Inflammatory macrophage treated with lipopolysaccharide for 4 hours (primary cell): ENCODE data around the gene DOCK10.

ENCODE experiments used
- DNase-seq: peaks from one replicate; pipeline ENCODE4 v3.0.0-alpha.2; 2020

The DOCK10 gene

GRCh38 chr2:224909885-224910573, 132.2 kb downstream of the DOCK10 start:
- DNase-seq, result peak; percentile 90

GRCh38 chr2:224908818-224909217, 133.4 kb downstream of the DOCK10 start:
- DNase-seq, result no peak

DNA sequence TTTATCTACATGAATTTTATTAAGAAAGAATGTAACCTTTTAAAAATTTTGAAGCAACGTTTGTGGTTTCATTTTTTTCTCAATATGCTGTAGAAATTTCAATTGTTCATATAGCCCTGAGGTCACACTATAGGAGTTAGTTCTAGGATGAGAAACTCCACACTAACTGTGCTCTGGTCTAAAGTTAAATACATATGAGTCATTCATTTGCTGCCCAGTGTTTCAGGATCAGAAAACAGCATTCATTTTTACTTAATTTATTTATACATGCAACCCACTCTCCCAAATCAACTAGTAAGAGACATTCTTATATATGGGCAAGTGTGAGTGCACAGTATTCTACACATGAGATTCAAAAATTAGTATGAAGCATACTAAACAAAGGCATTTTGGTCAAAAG, 137.9 kb downstream of the DOCK10 start:
- peak; percentile 72 for DNase-seq

DNA sequence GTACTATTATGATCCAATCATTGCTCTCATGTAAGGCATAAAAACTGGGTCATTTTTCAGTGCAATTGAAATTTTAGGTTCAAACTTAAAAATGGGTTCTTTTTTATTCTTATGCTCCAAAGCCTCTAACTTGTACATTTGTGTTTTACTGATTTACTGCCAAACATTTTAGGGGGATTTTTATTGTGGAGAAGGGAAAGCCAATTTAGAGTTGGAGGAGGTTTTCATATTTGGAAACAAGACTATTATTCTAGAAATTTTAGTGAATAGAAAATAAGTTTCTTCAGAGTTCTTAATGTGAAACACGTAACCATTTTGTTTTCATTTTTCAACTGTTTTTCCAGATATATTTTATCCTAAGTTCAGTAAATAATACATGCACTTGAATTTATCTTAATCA, 138.6 kb downstream of the DOCK10 start:
- no peak for DNase-seq

GRCh38 chr2:224901121-224901676, 141.1 kb downstream of the DOCK10 start:
- DNase-seq, result no peak

DNA sequence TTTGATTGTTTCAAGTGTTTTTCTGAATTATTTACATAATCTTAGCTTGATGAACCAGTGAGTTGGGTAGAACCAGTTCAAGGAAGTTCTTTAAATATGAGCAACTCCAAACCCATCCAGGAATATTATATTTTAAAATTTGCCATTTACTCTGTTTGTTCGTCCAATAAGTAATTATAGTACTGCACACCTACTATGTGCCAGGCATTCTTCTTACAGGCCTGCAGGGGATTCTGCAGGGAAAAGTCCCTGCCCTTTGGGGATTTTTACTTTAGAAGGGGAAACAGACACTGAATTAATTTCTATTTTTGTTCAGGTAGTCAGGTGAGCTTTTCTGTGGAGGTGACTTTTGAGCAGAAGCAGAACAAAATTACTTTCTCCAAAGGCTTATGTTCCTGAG, 146.9 kb downstream of the DOCK10 start:
- no peak for DNase-seq

DNA sequence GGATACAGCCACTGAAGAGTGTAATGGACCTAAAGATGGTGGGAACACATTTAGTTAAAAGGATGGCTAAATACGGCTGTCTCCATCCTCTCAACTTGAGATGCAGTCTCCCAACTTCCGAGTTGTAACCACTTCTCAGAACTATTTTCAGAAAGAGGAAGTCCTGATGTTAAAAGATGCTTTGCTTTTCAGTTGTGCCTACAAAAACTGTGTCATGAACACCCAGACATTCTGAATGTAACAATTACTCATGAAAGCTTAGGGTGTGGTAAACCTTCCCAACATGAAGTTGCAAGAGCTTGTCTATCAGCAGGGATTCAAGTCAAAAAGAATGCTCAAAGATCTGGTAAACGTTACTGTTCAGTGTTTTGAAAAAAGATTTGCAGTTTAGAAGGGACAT, 147.9 kb downstream of the DOCK10 start:
- peak; percentile 95 for DNase-seq

- peak; percentile 47 for DNase-seq
These were observed 148.4 kb downstream of the DOCK10 start for GRCh38 chr2:224893848-224894247.

GRCh38 chr2:224892574-224893204, 149.6 kb downstream of the DOCK10 start:
- peak; percentile 86 for DNase-seq

GRCh38 chr2:224890372-224890771, 151.9 kb downstream of the DOCK10 start:
- peak; percentile 79 for DNase-seq

GRCh38 chr2:224887141-224887540, 155.1 kb downstream of the DOCK10 start:
- DNase-seq, result no peak

- peak; percentile 93 for DNase-seq
These were observed 156.3 kb downstream of the DOCK10 start for GRCh38 chr2:224885836-224886547.

- DNase-seq, result no peak
These were observed 157.0 kb downstream of the DOCK10 start for GRCh38 chr2:224885291-224885690.

- peak; percentile 91 for DNase-seq
These were observed 158.1 kb downstream of the DOCK10 start for GRCh38 chr2:224884188-224884587.

GRCh38 chr2:224883700-224884099, 158.6 kb downstream of the DOCK10 start:
- no peak for DNase-seq

- DNase-seq, result no peak
These were observed 159.1 kb downstream of the DOCK10 start for GRCh38 chr2:224883172-224883516.

DNA sequence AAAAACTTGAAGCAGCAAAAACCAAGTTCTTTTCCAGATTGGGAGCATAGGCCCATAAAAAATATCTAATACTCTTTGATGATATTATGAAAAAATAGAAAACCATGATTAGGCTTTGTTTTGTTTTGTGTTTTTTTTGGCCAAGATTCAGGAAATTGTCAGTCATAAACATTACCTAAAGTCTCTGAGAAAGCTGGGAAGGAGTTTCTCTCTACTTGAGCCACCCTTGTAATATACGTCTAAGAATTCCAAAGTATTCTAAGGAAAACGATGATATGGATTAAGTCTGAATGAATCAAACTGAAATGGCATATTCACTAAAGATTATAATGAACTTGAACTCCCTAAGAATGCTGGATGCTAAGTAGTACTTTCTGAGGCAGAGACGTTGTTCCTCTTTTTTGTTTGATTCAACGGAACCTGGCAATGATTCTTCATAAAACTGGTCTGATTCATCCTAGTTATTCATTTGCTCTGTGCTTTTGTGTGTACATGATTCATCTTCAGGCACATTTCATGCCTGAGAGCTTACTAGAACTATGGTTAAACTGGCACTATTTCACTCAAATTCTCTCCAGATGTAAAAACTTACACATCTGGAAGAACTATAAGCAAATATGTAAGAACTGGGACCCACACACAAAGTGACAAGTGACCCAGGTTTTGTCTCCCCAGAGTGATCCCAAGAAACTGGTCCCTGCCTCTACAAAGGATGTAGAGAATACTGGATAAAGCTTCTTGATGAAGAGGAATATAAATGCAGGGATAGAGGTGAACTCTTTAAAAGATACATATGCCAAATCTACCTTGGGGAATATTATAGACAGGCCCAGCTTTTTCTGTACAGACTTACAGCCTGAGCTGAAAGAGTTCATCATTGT, 159.7 kb downstream of the DOCK10 start:
- peak; percentile 82 for DNase-seq

DNA sequence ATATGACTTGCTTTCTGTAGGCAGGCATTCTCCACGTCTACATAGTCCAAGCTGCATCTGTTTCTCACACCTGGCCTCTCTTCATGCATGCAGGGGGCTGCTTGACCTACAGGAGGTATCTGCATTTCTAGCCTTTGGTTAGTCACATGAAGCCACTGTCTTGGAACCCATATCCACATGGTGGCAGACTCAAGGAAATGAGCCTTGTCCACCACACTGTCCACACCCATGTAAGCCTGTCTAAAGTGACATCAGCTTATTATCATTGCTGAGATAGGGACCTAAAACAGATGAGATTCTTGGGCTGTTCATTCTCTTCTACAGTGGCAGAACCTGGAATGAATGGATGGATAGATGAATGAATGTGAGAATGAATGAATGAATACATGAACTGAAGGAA, 160.4 kb downstream of the DOCK10 start:
- DNase-seq, result no peak

- DNase-seq, result no peak
These were observed 165.7 kb downstream of the DOCK10 start for GRCh38 chr2:224876522-224876921.

DNA sequence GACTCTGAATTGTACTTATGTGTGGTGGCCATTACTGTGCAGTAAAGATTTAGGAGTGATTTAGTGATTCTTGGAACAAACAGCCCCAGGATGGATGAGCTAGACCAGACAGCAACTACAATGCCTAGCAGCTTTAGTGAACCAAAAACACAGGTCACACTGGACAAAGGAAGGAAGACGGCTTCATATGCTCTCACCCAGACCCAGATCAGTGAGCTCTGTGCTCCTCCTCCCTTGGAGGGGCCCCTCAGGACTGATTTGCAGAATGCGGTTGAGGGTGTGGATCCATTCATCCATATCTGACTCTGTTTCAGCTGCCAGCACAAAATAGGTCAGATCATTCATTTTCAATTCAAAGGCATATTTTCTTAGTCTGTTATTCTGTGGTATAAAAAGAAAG, 166.4 kb downstream of the DOCK10 start:
- DNase-seq, result no peak

DNA sequence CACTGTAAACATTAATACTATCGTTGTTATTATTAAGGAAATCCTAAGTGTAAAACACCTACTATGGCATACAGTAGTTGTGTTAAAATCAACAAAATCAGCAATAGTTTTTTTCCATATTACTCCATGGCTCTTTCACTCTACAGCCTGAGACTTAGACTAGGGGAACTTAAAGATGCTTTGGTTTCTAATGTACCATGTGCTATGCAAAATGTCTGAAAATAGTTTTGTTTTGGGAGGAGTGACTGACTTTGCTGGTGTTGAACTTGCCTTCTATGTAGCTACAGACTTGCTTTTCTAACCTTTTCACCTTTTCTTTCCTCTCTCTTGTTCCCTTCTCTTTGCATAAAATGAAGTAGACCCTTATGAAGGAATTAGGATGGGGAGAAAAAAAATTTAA, 167.1 kb downstream of the DOCK10 start:
- DNase-seq, result no peak

GRCh38 chr2:224871813-224872212, 170.5 kb downstream of the DOCK10 start:
- DNase-seq, result no peak

GRCh38 chr2:224870341-224870740, 171.9 kb downstream of the DOCK10 start:
- no peak for DNase-seq
